GM10266 (cell line): ENCODE measurements around the gene FITM2.
"Not testable (repeated sequence)": the region's sequence is repeated elsewhere in the genome, so short reads cannot be mapped to it uniquely, and the experiment has no call there.

Experiments used
- DNase-seq: peaks from one replicate; pipeline ENCODE4 v3.0.0; 2012; ENCODE audit errors: extremely low spot score
- CTCF ChIP-seq: IDR thresholded peaks from 2 replicates; pipeline ENCODE4 v1.5.1; 2012; ENCODE audit warnings: mild to moderate bottlenecking, low read depth; ENCODE audit not compliant: control insufficient read depth, insufficient read depth; ENCODE audit errors: missing control alignments

FITM2 gene

GRCh38 chr20:44355498-44356352 lies 44.7 kb upstream of the FITM2 start, which contains the start of gene HNF4A:
Gene HNF4A, plus strand, starts transcription at chr20:44355699. Its CDS starts 106 bp downstream, at chr20:44355805.
- DNase-seq: no peak
- no peak for TF ChIP-seq CTCF

GRCh38 chr20:44354979-44355497 lies 44.0 kb upstream of the FITM2 start:
- no peak for DNase-seq
- no peak for TF ChIP-seq CTCF

GRCh38 chr20:44350567-44350966 lies 39.6 kb upstream of the FITM2 start:
- no peak for TF ChIP-seq CTCF
- DNase-seq: no peak

GRCh38 chr20:44349349-44349748 lies 38.3 kb upstream of the FITM2 start:
- no peak for TF ChIP-seq CTCF
- no peak for DNase-seq

GRCh38 chr20:44348168-44348659 lies 37.2 kb upstream of the FITM2 start:
- no peak for TF ChIP-seq CTCF
- DNase-seq: no peak

- DNase-seq: not testable (repeated sequence)
Observed at GRCh38 chr20:44345941-44346340, 34.9 kb upstream of the FITM2 start.

GRCh38 chr20:44345147-44345546 lies 34.1 kb upstream of the FITM2 start:
- TF ChIP-seq CTCF: no peak
- no peak for DNase-seq
